KMS-11 (cell line): ENCODE data around the gene TMEM106C.

Experiments
- H2AFZ ChIP-seq: fragments of 200-600 bp; sonication (generic); 2 replicates; pipeline ENCODE4 v1.6.1; 2016; ENCODE audit warnings: antibody characterized with exemption, mixed run types, low read depth
- H3K27ac ChIP-seq: fragments of 200-600 bp; sonication (generic); 2 replicates; pipeline ENCODE4 v1.6.1; 2016; ENCODE audit warnings: mild to moderate bottlenecking, mixed run types
- H3K27me3 ChIP-seq: fragments of 200-600 bp; sonication (generic); 2 replicates; pipeline ENCODE4 v1.6.1; 2017; ENCODE audit warnings: mild to moderate bottlenecking, low read depth, mixed run types, moderate library complexity; ENCODE audit not compliant: insufficient read depth
- H3K36me3 ChIP-seq: fragments of 200-600 bp; sonication (generic); 2 replicates; pipeline ENCODE4 v1.6.1; 2017; ENCODE audit warnings: mild to moderate bottlenecking, mixed run types; ENCODE audit not compliant: insufficient read depth
- H3K4me1 ChIP-seq: fragments of 200-600 bp; sonication (generic); 2 replicates; pipeline ENCODE4 v1.6.1; 2016; ENCODE audit warnings: mild to moderate bottlenecking, low read depth, mixed run types; ENCODE audit not compliant: poor library complexity, severe bottlenecking
- H3K4me2 ChIP-seq: fragments of 200-600 bp; sonication (generic); 2 replicates; pipeline ENCODE4 v1.7.0; 2016; ENCODE audit warnings: mild to moderate bottlenecking, mixed run types
- H3K4me3 ChIP-seq: fragments of 200-600 bp; sonication (generic); IDR thresholded peaks from 2 replicates; pipeline ENCODE4 v1.6.1; 2017; ENCODE audit warnings: low read depth, low read length, mixed read lengths; ENCODE audit not compliant: insufficient read depth
- H3K79me2 ChIP-seq: fragments of 200-600 bp; sonication (generic); 2 replicates; pipeline ENCODE4 v1.6.1; 2016; ENCODE audit warnings: low read depth, mixed run types; ENCODE audit not compliant: insufficient read depth
- H3K9ac ChIP-seq: fragments of 200-600 bp; sonication (generic); 2 replicates; pipeline ENCODE4 v1.6.1; 2016; ENCODE audit warnings: mild to moderate bottlenecking, mixed run types
- H4K20me1 ChIP-seq: fragments of 200-600 bp; sonication (generic); 2 replicates; pipeline ENCODE4 v1.6.1; 2016; ENCODE audit warnings: mild to moderate bottlenecking, mixed run types; ENCODE audit not compliant: insufficient read depth
- TF ChIP-seq, protein P1 (sequence below): fragments of 200-600 bp; sonication (generic); conservative IDR thresholded peaks from 2 replicates; pipeline ENCODE4 v1.6.1; 2017; ENCODE audit warnings: low read depth, mild to moderate bottlenecking, antibody characterized with exemption, low read length, moderate library complexity, mixed read lengths

Gene TMEM106C

DNA sequence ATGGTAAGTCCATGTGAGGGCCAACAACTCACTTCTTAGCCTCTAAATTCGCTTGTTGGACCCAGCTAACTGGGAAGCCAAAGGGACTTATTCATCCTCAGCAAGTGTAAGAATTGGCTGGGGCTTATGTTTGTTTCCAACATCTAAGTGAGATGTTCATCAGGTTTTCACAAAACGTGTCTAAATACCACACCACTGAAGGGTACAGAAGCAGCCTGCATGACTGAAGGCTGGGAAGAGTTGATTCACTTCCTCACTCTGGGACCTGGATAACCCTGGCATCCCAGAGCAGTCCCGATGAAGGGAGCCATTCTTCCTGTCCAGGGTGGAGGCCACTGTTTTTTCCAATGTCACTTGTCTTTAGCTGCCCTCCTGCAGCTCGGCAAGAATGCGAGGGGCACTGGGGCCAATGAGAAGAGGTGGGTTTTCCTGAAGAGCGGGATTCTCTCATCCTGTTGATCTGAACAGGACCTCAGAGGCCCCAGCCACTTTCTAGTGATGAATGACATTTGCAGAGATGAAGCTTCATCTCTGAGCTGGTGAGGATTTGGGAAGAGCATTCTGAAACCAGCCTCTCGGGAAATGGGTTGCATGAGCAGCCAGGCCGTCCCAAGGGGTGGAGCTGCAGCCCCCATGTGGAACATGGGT lies 53.1 kb downstream of the TMEM106C start:
- TF ChIP-seq, protein P1, sequence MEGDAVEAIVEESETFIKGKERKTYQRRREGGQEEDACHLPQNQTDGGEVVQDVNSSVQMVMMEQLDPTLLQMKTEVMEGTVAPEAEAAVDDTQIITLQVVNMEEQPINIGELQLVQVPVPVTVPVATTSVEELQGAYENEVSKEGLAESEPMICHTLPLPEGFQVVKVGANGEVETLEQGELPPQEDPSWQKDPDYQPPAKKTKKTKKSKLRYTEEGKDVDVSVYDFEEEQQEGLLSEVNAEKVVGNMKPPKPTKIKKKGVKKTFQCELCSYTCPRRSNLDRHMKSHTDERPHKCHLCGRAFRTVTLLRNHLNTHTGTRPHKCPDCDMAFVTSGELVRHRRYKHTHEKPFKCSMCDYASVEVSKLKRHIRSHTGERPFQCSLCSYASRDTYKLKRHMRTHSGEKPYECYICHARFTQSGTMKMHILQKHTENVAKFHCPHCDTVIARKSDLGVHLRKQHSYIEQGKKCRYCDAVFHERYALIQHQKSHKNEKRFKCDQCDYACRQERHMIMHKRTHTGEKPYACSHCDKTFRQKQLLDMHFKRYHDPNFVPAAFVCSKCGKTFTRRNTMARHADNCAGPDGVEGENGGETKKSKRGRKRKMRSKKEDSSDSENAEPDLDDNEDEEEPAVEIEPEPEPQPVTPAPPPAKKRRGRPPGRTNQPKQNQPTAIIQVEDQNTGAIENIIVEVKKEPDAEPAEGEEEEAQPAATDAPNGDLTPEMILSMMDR: no peak
- no peaks in the 10 kb centered on the region for H3K27me3 ChIP-seq

DNA sequence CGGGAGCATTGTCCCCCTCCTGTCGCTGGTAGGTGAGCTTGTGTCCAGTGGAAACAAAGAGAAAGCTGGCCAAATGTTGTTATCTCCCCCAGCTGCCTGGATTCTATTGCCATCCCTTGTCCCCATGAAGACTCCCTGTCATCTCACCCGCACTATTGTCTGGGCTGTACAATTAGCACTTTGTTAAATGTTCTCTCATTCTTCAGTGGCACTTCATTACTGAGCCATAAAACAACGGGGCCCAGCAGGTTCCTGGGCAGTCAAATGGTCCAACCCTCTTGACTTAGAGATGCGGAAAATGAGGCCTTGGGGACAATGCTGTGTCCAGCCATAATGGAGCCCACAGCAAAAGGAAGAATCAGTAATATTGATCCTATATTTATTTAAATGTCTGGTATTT lies 54.1 kb downstream of the TMEM106C start:
- Histone ChIP-seq H3K36me3 (no peaks in the 10 kb centered on the region), H3K4me2 (no peak overlapping the region), H3K9ac (no peak overlapping the region), H3K27me3 (no peaks in the 10 kb centered on the region), H3K27ac (no peak overlapping the region), H3K4me3 (no peak overlapping the region), H3K4me1 (no peaks in the 10 kb centered on the region), H2AFZ (no peak overlapping the region), H3K79me2 (no peaks in the 10 kb centered on the region), H4K20me1 (no peaks in the 10 kb centered on the region)
- TF ChIP-seq, protein P1: no peak

More for the DNA sequence above, 53.1 kb downstream of the TMEM106C start:
- Histone ChIP-seq H3K27ac (no peak overlapping the region), H3K4me2 (no peak overlapping the region), H2AFZ (no peak overlapping the region), H3K4me3 (no peak overlapping the region), H3K4me1 (no peaks in the 10 kb centered on the region), H4K20me1 (no peaks in the 10 kb centered on the region), H3K9ac (no peak overlapping the region), H3K79me2 (no peaks in the 10 kb centered on the region), H3K36me3 (no peaks in the 10 kb centered on the region)

DNA sequence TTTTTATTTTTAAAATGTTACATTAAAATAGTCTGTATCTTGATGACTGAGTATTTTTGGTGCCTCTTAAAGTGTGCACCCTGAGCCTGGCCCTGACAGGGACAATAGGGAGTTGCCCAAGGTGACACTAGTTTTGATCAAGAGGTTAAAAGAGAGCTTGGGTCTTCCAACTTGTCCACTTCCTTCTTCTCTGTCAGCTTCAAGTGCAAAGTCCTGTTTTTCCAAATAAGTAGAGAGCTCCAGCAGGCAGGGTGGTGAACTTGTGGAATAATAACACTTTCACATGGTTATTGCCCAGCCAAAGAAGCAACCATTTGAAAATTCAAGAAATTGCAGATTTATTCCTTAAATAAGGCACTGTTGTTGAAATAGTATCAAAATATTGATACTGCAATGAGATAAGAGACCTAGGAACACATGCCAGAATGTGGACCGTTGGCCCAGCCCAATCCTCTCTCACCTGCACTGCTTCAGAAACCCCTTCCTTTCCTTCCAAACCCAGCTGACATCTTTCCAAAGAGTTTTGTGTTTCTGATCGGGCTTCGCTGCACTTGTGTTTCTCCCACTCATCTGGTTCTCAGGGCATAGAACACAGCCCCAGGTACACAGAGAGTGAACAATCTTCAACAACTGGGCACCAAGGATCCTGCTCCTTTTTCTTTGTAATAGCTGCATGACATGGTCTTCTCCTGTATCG lies 54.7 kb downstream of the TMEM106C start:
- no peaks in the 10 kb centered on the region for H4K20me1 ChIP-seq
- H3K79me2 ChIP-seq: no peaks in the 10 kb centered on the region
- TF ChIP-seq, protein P1: no peak
- H3K27me3 ChIP-seq: no peaks in the 10 kb centered on the region
- no peak overlapping the region for H2AFZ ChIP-seq
- H3K27ac ChIP-seq: no peak overlapping the region
- no peaks in the 10 kb centered on the region for H3K36me3 ChIP-seq
- no peak overlapping the region for H3K9ac ChIP-seq
- H3K4me3 ChIP-seq: no peak overlapping the region
- no peaks in the 10 kb centered on the region for H3K4me1 ChIP-seq
- no peak overlapping the region for H3K4me2 ChIP-seq
